ENCODE measurements around the gene SOWAHD. TPM values are rescaled to one million over a fixed set of nuclear protein-coding genes. Genes with fewer than 3 reads are reported as not detected.

SOWAHD gene
- total RNA-seq, 3 donors from 2014 or later = 1.4 to 2.7 (median 2.1) TPM

DNA sequence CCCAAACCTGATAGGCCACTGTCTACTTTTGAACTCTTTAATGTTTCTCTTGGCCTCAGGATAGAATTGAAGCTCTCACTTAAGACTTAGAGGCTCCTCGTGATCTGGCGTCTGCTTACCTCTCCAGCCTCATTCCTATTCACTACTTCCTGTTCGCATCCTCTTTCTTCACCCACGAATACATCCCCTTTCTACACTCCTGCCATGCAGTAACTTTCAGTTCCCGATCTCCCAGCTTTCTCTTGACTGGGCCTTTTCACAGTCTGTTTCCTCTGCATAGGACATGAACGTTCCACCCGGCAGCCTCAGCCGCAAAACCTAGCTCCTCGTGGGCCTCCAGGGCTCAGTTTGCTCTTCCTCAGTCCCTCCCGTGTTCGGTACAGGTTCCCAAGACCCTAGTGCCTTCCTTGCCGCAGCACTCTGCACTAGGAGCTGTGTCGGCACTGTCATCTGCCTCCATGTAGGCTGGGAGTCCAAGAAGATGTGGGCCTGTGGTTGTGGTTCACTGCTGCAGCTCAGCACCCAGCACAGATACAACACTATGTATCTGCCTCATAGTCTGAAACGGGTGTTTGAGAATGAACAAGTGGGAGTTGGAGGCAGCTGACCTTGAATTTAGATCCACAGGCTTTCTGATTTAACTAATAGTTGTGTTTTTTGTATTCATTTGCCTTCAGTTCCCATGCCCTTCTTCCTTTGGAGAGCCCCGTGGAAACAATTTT is 17.3 kb downstream of the SOWAHD start:
- H3K4me1 ChIP-seq (ENCODE audit: low read depth) = no peaks in the 10 kb centered on the region
- H3K4me3 ChIP-seq = no peak overlapping the region
- no peaks in the 10 kb centered on the region for H3K9me3 ChIP-seq
- TF ChIP-seq, protein P1, sequence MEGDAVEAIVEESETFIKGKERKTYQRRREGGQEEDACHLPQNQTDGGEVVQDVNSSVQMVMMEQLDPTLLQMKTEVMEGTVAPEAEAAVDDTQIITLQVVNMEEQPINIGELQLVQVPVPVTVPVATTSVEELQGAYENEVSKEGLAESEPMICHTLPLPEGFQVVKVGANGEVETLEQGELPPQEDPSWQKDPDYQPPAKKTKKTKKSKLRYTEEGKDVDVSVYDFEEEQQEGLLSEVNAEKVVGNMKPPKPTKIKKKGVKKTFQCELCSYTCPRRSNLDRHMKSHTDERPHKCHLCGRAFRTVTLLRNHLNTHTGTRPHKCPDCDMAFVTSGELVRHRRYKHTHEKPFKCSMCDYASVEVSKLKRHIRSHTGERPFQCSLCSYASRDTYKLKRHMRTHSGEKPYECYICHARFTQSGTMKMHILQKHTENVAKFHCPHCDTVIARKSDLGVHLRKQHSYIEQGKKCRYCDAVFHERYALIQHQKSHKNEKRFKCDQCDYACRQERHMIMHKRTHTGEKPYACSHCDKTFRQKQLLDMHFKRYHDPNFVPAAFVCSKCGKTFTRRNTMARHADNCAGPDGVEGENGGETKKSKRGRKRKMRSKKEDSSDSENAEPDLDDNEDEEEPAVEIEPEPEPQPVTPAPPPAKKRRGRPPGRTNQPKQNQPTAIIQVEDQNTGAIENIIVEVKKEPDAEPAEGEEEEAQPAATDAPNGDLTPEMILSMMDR (IDR thresholded peaks at IDR 0.05) = no peak
- no peaks in the 10 kb centered on the region for H3K36me3 ChIP-seq (ENCODE audit: low read depth)
- intact Hi-C loops (cut with DNase I, micrococcal nuclease) = no loop called here
- ATAC-seq (peak; percentile 19), DNase-seq (no peak)

DNA sequence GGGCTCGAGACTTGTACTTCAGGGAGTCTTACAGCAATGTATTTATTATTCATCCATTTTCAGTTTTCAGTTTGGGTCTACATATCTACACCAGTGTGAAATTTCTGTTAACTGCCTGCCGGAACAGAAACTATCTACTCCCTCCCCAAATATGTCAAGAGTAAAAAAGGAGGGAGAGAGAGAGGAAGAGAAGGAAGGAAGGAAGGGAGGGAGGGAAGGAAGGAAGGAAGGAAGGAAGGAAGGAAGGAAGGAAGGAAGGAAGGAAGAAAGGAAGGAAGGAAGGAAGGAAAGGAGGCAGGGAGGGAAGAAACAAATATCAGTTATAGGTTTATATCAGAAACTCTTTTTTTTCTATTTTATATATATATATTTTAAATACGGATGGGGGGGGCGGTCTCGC is 20.4 kb downstream of the SOWAHD start:
- no peak for DNase-seq
- intact Hi-C loops (cut with DNase I, micrococcal nuclease) = no loop called here
- TF ChIP-seq, protein P1 (IDR thresholded peaks at IDR 0.05) = no peak

DNA sequence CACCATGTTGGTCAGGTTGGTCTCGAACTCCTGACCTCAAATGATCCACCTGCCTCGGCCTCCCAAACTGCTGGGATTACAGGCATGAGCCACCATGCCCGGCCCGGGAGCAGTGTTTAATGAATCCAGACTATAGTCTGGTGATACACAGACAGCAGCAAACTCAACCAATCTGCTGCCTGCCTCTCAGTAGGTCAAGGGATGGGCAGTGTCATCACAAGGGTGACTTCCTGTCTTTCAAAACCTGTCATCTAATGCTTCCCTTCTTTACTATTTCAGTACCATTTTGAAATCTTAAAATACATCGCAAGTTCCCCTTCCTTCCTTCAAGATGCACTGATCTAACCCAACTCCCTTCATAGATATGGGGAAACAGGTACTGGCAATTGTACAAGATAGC is 24.6 kb downstream of the SOWAHD start:
- Histone ChIP-seq H3K36me3 (ENCODE audit: low read depth) (no peaks in the 10 kb centered on the region), H3K4me1 (ENCODE audit: low read depth) (peaks cover 4% of the 10 kb centered on the region), H3K4me3 (no peak overlapping the region), H3K9me3 (no peaks in the 10 kb centered on the region)
- TF ChIP-seq, protein P1 (IDR thresholded peaks at IDR 0.05) = no peak
- intact Hi-C loops (cut with DNase I, micrococcal nuclease) = no loop called here
- ATAC-seq (peak; percentile 27), DNase-seq (no peak)

More for the DNA sequence above, 20.4 kb downstream of the SOWAHD start:
- Histone ChIP-seq H3K4me3 (no peak overlapping the region), H3K9me3 (no peaks in the 10 kb centered on the region), H3K4me1 (ENCODE audit: low read depth) (no peaks in the 10 kb centered on the region), H3K36me3 (ENCODE audit: low read depth) (no peaks in the 10 kb centered on the region)
- no peak for ATAC-seq

DNA sequence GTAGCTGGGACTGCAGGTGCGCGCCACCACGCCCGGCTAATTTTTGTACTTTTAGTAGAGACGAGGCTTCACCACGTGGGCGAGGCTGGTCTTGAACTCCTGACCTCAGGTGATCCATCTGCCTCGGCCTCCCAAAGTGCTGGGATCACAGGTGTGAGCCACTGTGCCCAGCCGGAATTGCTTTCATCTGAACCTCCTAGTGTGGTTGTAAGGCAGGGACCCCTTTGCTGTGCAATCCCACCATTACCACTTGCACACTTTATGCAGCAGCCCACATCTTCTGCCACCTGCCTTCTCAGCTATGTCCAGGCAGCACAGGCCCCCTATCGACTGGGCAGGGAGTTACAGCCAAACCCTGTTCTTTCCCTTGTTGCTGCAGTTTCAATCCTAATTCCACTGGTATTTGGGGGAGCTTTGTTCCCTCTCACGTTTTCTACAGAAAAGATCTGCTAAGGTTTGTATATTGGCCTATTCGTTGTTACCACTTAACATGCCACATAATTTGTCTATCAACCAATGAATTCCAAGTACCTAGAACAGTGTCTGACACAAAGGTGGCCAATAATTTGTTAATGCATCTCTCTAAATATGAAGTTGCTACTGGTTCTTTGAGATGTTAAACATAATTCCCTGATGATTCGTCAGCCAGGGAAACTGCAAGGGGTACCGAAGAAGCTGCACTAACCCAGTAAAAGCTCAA is 26.5 kb downstream of the SOWAHD start:
- DNase-seq (peak in 2 of 3 donors; percentile 48 to 49), ATAC-seq (peak; percentile 77)
- no peaks in the 10 kb centered on the region for H3K9me3 ChIP-seq
- no peak overlapping the region for H3K4me3 ChIP-seq
- no peaks in the 10 kb centered on the region for H3K36me3 ChIP-seq (ENCODE audit: low read depth)
- H3K4me1 ChIP-seq (ENCODE audit: low read depth) = peaks cover 14% of the 10 kb centered on the region
- intact Hi-C loops (cut with DNase I, micrococcal nuclease) = no loop called here
- TF ChIP-seq, protein P1 (IDR thresholded peaks at IDR 0.05) = no peak

DNA sequence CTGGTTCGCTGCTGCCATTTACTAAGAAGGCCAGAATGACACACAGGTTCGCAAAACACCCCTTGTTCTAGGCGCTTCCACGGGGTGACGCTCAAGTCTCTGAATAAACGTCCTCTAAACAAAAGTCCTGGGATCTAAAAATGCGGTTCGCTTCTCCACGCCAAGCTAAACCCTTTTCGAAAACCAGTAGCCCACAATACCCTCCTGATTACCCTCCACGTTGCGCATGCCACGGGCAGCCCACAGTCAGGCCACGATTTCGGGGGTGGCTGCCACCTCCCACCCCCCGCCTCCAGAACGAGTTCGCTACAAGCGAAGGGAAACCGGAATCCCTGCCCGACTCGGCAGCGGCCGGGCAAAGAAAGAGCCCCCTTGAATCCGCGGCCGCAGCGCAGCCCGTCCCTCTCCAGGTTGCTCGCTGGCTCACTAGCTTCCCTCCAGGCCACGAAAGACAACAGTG is 32.6 kb downstream of the SOWAHD start:
- no peaks in the 10 kb centered on the region for H3K36me3 ChIP-seq (ENCODE audit: low read depth)
- DNase-seq = peak in 2 of 3 donors; percentile 44 to 54
- H3K4me3 ChIP-seq = peak overlapping the region; percentile 46
- peak; percentile 32 for ATAC-seq
- intact Hi-C loops (cut with DNase I, micrococcal nuclease) = no loop called here
- H3K9me3 ChIP-seq = no peaks in the 10 kb centered on the region
- TF ChIP-seq, protein P1 (IDR thresholded peaks at IDR 0.05) = no peak
- peaks cover 17% of the 10 kb centered on the region for H3K4me1 ChIP-seq (ENCODE audit: low read depth)

Data from mucosa of descending colon (tissue), 3 donors.